ENCODE measurements around the gene ANGPTL8. TPM values are rescaled to one million over a fixed set of nuclear protein-coding genes. Genes with fewer than 3 reads are reported as not detected.
A peak's percentile ranks its signal among the peaks of the same experiment; 100 is the strongest.

The ANGPTL8 gene
- total and polyA plus RNA-seq, 2 of the 13 experiments (the other 11 are each of a cell fraction or from before 2014, with no cell fraction given), result 27.3 to 243 TPM

GRCh38 chr19:11243798-11244169 lies 4.4 kb downstream of the ANGPTL8 start (continued):
- TF ChIP-seq ZFP91 (CRISPR knock-in tag; IDR thresholded peaks at IDR 0.05; ENCODE audit: borderline replicate concordance) (0 out of 2 replicates have a peak, but pooled peaks have one; percentile 2), EP300 (IDR thresholded peaks at IDR 0.05; ENCODE audit: low read depth in 2 of 2, low read length in 2 of 2) (no peak), EP300 (CRISPR knock-in tag; IDR thresholded peaks at IDR 0.05; ENCODE audit: borderline replicate concordance) (no peak), ATAD3A (CRISPR knock-in tag; IDR thresholded peaks at IDR 0.05) (no peak), ZFP62 (CRISPR knock-in tag; IDR thresholded peaks at IDR 0.05) (no peak), SSRP1 (CRISPR knock-in tag; IDR thresholded peaks at IDR 0.05) (peak; percentile 18; the same call in 1 of the 2 replicates), PAF1 (CRISPR knock-in tag; IDR thresholded peaks at IDR 0.05) (0 out of 2 replicates have a peak, but pooled peaks have one; percentile 8), ZBTB40 (IDR thresholded peaks at IDR 0.05) (no peak), ZBTB40 (CRISPR knock-in tag; IDR thresholded peaks at IDR 0.05) (0 out of 2 replicates have a peak, but pooled peaks have one; percentile 15), ZNF253 (CRISPR knock-in tag; IDR thresholded peaks at IDR 0.05; ENCODE audit: borderline replicate concordance) (no peak), ZNF75D (CRISPR knock-in tag; IDR thresholded peaks at IDR 0.05; ENCODE audit: borderline replicate concordance) (no peak), PHF21A (CRISPR knock-in tag; IDR thresholded peaks at IDR 0.05) (0 out of 2 replicates have a peak, but pooled peaks have one; percentile 2), ZNF160 (CRISPR knock-in tag; IDR thresholded peaks at IDR 0.05) (0 out of 2 replicates have a peak, but pooled peaks have one; percentile 10), ZNF775 (CRISPR knock-in tag; IDR thresholded peaks at IDR 0.05; ENCODE audit: borderline replicate concordance) (no peak), NFIB (CRISPR knock-in tag; IDR thresholded peaks at IDR 0.05; ENCODE audit: borderline replicate concordance) (no peak), ZNF816 (CRISPR knock-in tag; IDR thresholded peaks at IDR 0.05; ENCODE audit: borderline replicate concordance) (no peak), TARDBP (CRISPR knock-in tag; IDR thresholded peaks at IDR 0.05) (0 out of 2 replicates have a peak, but pooled peaks have one; percentile 23), IKZF4 (CRISPR knock-in tag; IDR thresholded peaks at IDR 0.05; ENCODE audit: borderline replicate concordance, low read depth, not compliant biosample characterization) (no peak), SRSF1 (optimal IDR thresholded peaks at IDR 0.05; ENCODE audit: low read depth, low read length) (no peak), GATAD2A (CRISPR knock-in tag; IDR thresholded peaks at IDR 0.05) (no peak), CC2D1A (CRISPR knock-in tag; IDR thresholded peaks at IDR 0.05) (no peak), ZNF782 (CRISPR knock-in tag; IDR thresholded peaks at IDR 0.05; ENCODE audit: borderline replicate concordance) (0 out of 2 replicates have a peak, but pooled peaks have one; percentile 12)

Measured in HepG2 (cell line).